SK-N-SH (cell line): ENCODE results near the gene DMRT3. TPM values are rescaled to one million over a fixed set of nuclear protein-coding genes. Genes with fewer than 3 reads are reported as not detected.

Source experiments
- CTCF ChIA-PET: fragments of 300-600, 350-600 bp; formaldehyde crosslinking; extraction: SDS; loops from one replicate; lab custom pipeline; 2021; lab: Yijun Ruan, JAX
- POLR2A ChIA-PET: fragments of 350-600 bp; sonication (Branson Sonifier 250); formaldehyde crosslinking; extraction: SDS; loops from one replicate; lab custom pipeline; 2020; ENCODE audit warnings: antibody characterized with exemption, inconsistent platforms; lab: Yijun Ruan, JAX
- DNase-seq: peaks from one replicate; pipeline ENCODE4 v3.0.0; 2012
- H2AFZ ChIP-seq: fragments of 200-600 bp; sonication (generic); 2 replicates; pipeline ENCODE4 v1.8.1; 2016; ENCODE audit warnings: antibody characterized with exemption, mild to moderate bottlenecking, low read depth
- H3F3A ChIP-seq: fragments of 200-600 bp; sonication (generic); replicated peaks from 2 replicates; pipeline ENCODE3; 2016; ENCODE audit warnings: antibody characterized with exemption, mild to moderate bottlenecking; ENCODE audit not compliant: insufficient read depth
- H3K27ac ChIP-seq, 2 experiments: fragments of 200-500 bp in 1 of 2; fragments of 200-600 bp in 1 of 2; sonication (Bioruptor generic) in 1 of 2; sonication (generic), shearing (Covaris generic) in 1 of 2; 2 replicates each; pipeline versions ENCODE4 v1.5.1 to v1.6.1; 2014 to 2016; ENCODE audit warnings: low read depth in 2 of 2, inconsistent platforms in 1 of 2, low read length in 1 of 2, mild to moderate bottlenecking in 1 of 2, mixed read lengths in 1 of 2
- H3K27me3 ChIP-seq: fragments of 200-600 bp; sonication (generic), shearing (Covaris generic); 2 replicates; pipeline ENCODE4 v1.6.1; 2016; ENCODE audit warnings: mixed run types; ENCODE audit not compliant: insufficient read depth
- H3K36me3 ChIP-seq, 2 experiments: fragments of 200-500 bp in 1 of 2; fragments of 200-600 bp in 1 of 2; sonication (Bioruptor generic) in 1 of 2; sonication (generic) in 1 of 2; replicated peaks in 1 of 2; 2 replicates each; pipeline versions ENCODE3 to v1.5.1; 2014 to 2016; ENCODE audit warnings: low read length in 1 of 2, mild to moderate bottlenecking in 1 of 2; ENCODE audit not compliant: insufficient read depth in 2 of 2, control insufficient read depth in 1 of 2
- H3K4me1 ChIP-seq, 2 experiments: fragments of 200-500 bp in 1 of 2; fragments of 200-600 bp in 1 of 2; sonication (Bioruptor generic) in 1 of 2; sonication (generic), shearing (Covaris generic) in 1 of 2; 2 replicates each; pipeline versions ENCODE4 v1.5.1 to v1.6.1; 2014 to 2016; ENCODE audit warnings: low read depth in 1 of 2, low read length in 1 of 2, mixed run types in 1 of 2; ENCODE audit not compliant: insufficient read depth in 2 of 2, control insufficient read depth in 1 of 2
- H3K4me2 ChIP-seq: fragments of 200-600 bp; sonication (generic), shearing (Covaris generic); 2 replicates; pipeline ENCODE4 v1.6.1; 2017; ENCODE audit warnings: mixed run types
- H3K4me3 ChIP-seq, 2 experiments: fragments of 200-500 bp in 1 of 2; fragments of 200-600 bp in 1 of 2; sonication (Bioruptor generic) in 1 of 2; sonication (generic), shearing (Covaris generic) in 1 of 2; 2 replicates each; pipeline versions ENCODE4 v1.5.1 to v1.8.1; 2014 to 2016; ENCODE audit warnings: low read depth in 2 of 2, inconsistent platforms in 1 of 2, low read length in 1 of 2, mild to moderate bottlenecking in 1 of 2, mixed read lengths in 1 of 2, moderate library complexity in 1 of 2
- H3K79me2 ChIP-seq: fragments of 200-600 bp; sonication (generic); 2 replicates; pipeline ENCODE4 v1.8.1; 2017; ENCODE audit warnings: mild to moderate bottlenecking; ENCODE audit not compliant: insufficient read depth
- H3K9ac ChIP-seq: fragments of 200-600 bp; sonication (generic); 2 replicates; pipeline ENCODE4 v1.6.1; 2017; ENCODE audit warnings: mixed run types
- H3K9me2 ChIP-seq: fragments of 200-600 bp; sonication (generic); 2 replicates; pipeline ENCODE4 v1.6.1; 2017; ENCODE audit warnings: mixed run types
- H3K9me3 ChIP-seq: fragments of 200-600 bp; sonication (generic); 2 replicates; pipeline ENCODE4 v1.6.1; 2017; ENCODE audit warnings: mixed run types, mild to moderate bottlenecking, moderate library complexity
- H4K20me1 ChIP-seq: fragments of 200-600 bp; sonication (generic); 2 replicates; pipeline ENCODE4 v1.6.1; 2017; ENCODE audit warnings: mild to moderate bottlenecking, mixed run types; ENCODE audit not compliant: insufficient read depth
- CTCF ChIP-seq: fragments of 200-600 bp; sonication (generic); IDR thresholded peaks from 2 replicates; pipeline ENCODE4 v1.6.1; 2017; ENCODE audit warnings: antibody characterized with exemption, mild to moderate bottlenecking, moderate library complexity
- ELF1 ChIP-seq: IDR thresholded peaks from 2 replicates; pipeline ENCODE4 v1.4.0; 2012
- EZH2phosphoT487 ChIP-seq: fragments of 200-600 bp; sonication (generic); IDR thresholded peaks from 2 replicates; pipeline ENCODE4 v1.6.1; 2017; ENCODE audit warnings: low read depth, mixed run types, mild to moderate bottlenecking, antibody characterized with exemption, moderate library complexity, borderline replicate concordance
- FOSL2 ChIP-seq: IDR thresholded peaks from 2 replicates; pipeline ENCODE4 v1.4.0; 2012; ENCODE audit warnings: low read depth, mild to moderate bottlenecking, moderate library complexity, borderline replicate concordance
- FOXM1 ChIP-seq: IDR thresholded peaks from 2 replicates; pipeline ENCODE4 v1.4.0; 2012; ENCODE audit warnings: low read depth, mild to moderate bottlenecking
- GABPA ChIP-seq: IDR thresholded peaks from 2 replicates; pipeline ENCODE4 v1.4.0; 2012; ENCODE audit warnings: low read depth, mild to moderate bottlenecking
- GATA2 ChIP-seq: sonication (generic); formaldehyde crosslinking; IDR thresholded peaks from 2 replicates; pipeline ENCODE4 v1.5.0; 2020; ENCODE audit warnings: mild to moderate bottlenecking, missing genetic modification reagents
- JUND ChIP-seq: IDR thresholded peaks from 2 replicates; pipeline ENCODE4 v1.4.0; 2012
- NRF1 ChIP-seq: IDR thresholded peaks from 2 replicates; pipeline ENCODE4 v1.6.1; 2012; ENCODE audit warnings: low read depth, mild to moderate bottlenecking, low read length
- RAD21 ChIP-seq: IDR thresholded peaks from 2 replicates; pipeline ENCODE4 v1.6.1; 2012; ENCODE audit warnings: mild to moderate bottlenecking, low read length
- RFX5 ChIP-seq: IDR thresholded peaks from 2 replicates; pipeline ENCODE4 v1.6.1; 2012; ENCODE audit warnings: mild to moderate bottlenecking, improper control_type of control experiment, low read length
- RXRA ChIP-seq: IDR thresholded peaks from 2 replicates; pipeline ENCODE4 v1.4.0; 2012; ENCODE audit warnings: low read depth, mild to moderate bottlenecking, borderline replicate concordance
- TAF1 ChIP-seq: IDR thresholded peaks from 2 replicates; pipeline ENCODE4 v1.6.1; 2012; ENCODE audit warnings: low read depth, mild to moderate bottlenecking, low read length, moderate library complexity, borderline replicate concordance
- TCF12 ChIP-seq: IDR thresholded peaks from 2 replicates; pipeline ENCODE4 v1.4.0; 2012
- TEAD4 ChIP-seq: IDR thresholded peaks from 2 replicates; pipeline ENCODE4 v1.4.0; 2012; ENCODE audit warnings: mild to moderate bottlenecking, borderline replicate concordance; ENCODE audit not compliant: insufficient read depth
- USF1 ChIP-seq: IDR thresholded peaks from 2 replicates; pipeline ENCODE4 v1.4.0; 2012; ENCODE audit warnings: low read depth, borderline replicate concordance
- USF2 ChIP-seq: fragments of 150-350 bp; IDR thresholded peaks from 2 replicates; pipeline ENCODE4 v1.6.1; 2017; ENCODE audit warnings: antibody characterized with exemption, low read length, low read depth, borderline replicate concordance
- WGBS: methylation state at CpG from one replicate; pipeline ENCODE4 v1.1.6; 2017; ENCODE audit warnings: low lambda C conversion rate; 5-methylcytosine and 5-hydroxymethylcytosine counted together
- polyA plus RNA-seq, 3 experiments: library from polyadenylated mRNA; depleted of rRNA; stranded (reverse); fragments of >200 nt; gene quantifications; 2 replicates each; pipeline ENCODE4 v1.2.3, GENCODE V29; 2012
- small RNA-seq, 7 experiments: library from RNA; depleted of rRNA; stranded (forward); fragments of <200 nt; gene quantifications; one replicate each; pipeline ENCODE3, GENCODE V24; 2012

The DMRT3 gene
- polyA plus RNA-seq, 1 of the 3 experiments (the other 2 are of a cell fraction): not detected

GRCh38 chr9:1039589-1039988, 63.1 kb downstream of the DMRT3 start:
- 1% methylated on average over 4 of the region's 4 CpGs for WGBS
- H3F3A ChIP-seq: no peaks in the 10 kb centered on the region
- no peak overlapping the region for H3K4me3 ChIP-seq
- peaks cover 42% of the 10 kb centered on the region for H3K27me3 ChIP-seq
- H3K4me2 ChIP-seq: no peak overlapping the region
- no peaks in the 10 kb centered on the region for H3K36me3 ChIP-seq
- ChIA-PET POLR2A (no interaction called here), CTCF (no interaction called here)
- H3K9me2 ChIP-seq: no peaks in the 10 kb centered on the region
- no peaks in the 10 kb centered on the region for H3K79me2 ChIP-seq
- H4K20me1 ChIP-seq: no peaks in the 10 kb centered on the region
- H2AFZ ChIP-seq: no peak overlapping the region
- no peak overlapping the region for H3K9ac ChIP-seq
- H3K27ac ChIP-seq: no peak overlapping the region
- no peaks in the 10 kb centered on the region for H3K9me3 ChIP-seq
- no peak for DNase-seq
- H3K4me1 ChIP-seq: no peaks in the 10 kb centered on the region
- TF ChIP-seq TAF1: no peak
- no peak for TF ChIP-seq RAD21
- no peak for TF ChIP-seq USF1
- TF ChIP-seq TEAD4: no peak
- TF ChIP-seq NRF1: no peak
- no peak for TF ChIP-seq EZH2phosphoT487
- TF ChIP-seq USF2: no peak
- TF ChIP-seq RFX5: no peak
- no peak for TF ChIP-seq FOXM1
- TF ChIP-seq CTCF: no peak
- TF ChIP-seq GATA2 (CRISPR knock-in tag): no peak
- TF ChIP-seq JUND: no peak
- no peak for TF ChIP-seq GABPA
- TF ChIP-seq ELF1: no peak
- TF ChIP-seq TCF12: no peak
- no peak for TF ChIP-seq FOSL2
- no peak for TF ChIP-seq RXRA

Small RNA genes within 50 kb of the gene (small RNA-seq; reads per million reads assigned to genes)
- gene RNU6-1073P: 0 reads per million in 7 experiments

Other genes starting within 250 kb of the DMRT3 start
- gene DMRT1, start 135.0 kb upstream of the DMRT3 start, polyA plus RNA-seq (2012; rRNA removed): not detected in 2 replicates
- gene DMRT2, start 73.7 kb downstream of the DMRT3 start, polyA plus RNA-seq (2012; rRNA removed): not detected in 2 replicates